Activated T-cell treated with anti-CD3 and anti-CD28 coated beads, Interleukin-2, amount 50 U/mL, for 4 hours (primary cell): ENCODE data around the gene AKNAD1. TPM values are rescaled to one million over a fixed set of nuclear protein-coding genes. Genes with fewer than 3 reads are reported as not detected.
"Not testable (repeated sequence)": the region's sequence is repeated elsewhere in the genome, so short reads cannot be mapped to it uniquely, and the experiment has no call there.

ENCODE experiments used
- ATAC-seq, 2 donors: fragments of 200-7000 bp; cut with Tn5 transposase; one replicate each; pipeline ENCODE4 v1.10.0; 2021
- DNase-seq: peaks from one replicate; pipeline ENCODE4 v3.0.0-alpha.2; 2020
- H3K27me3 Mint-ChIP-seq: one replicate; pipeline ENCODE4 v1.8.0; 2021; ENCODE audit warnings: low read depth, mixed read lengths
- H3K36me3 Mint-ChIP-seq: one replicate; pipeline ENCODE4 v1.8.0; 2022; ENCODE audit warnings: mixed read lengths; ENCODE audit not compliant: insufficient read depth
- H3K4me1 Mint-ChIP-seq: one replicate; pipeline ENCODE4 v1.8.0; 2021; ENCODE audit warnings: low read depth, mixed read lengths
- H3K4me3 Mint-ChIP-seq: one replicate; pipeline ENCODE4 v1.8.0; 2021; ENCODE audit warnings: mild to moderate bottlenecking, moderate library complexity, mixed read lengths
- H3K9me3 Mint-ChIP-seq: one replicate; pipeline ENCODE4 v1.8.0; 2021; ENCODE audit warnings: mixed read lengths
- total RNA-seq, 3 donors: library from RNA; stranded (reverse); gene quantifications; one replicate each; pipeline ENCODE4 v1.2.1, GENCODE V29; 2021

The AKNAD1 gene
- not detected for total RNA-seq

DNA sequence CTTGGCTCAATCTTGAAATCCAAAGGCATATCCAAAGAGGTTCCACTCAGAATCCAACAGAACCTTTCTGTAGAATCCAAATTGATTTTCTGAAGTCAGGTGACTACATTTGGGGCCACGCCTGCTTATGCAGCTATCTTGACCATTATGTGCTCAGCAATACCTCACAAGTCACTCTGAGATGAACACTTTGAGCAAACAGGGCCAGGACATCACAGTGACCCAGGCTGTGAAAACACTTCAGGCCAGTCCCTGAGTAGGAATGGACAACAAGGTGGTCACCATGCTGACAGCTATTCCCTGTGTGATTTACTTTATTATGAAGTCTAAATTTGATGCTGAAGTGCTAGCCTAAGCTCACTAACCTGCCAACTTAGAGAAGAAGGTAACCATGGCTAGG lies at the start of gene AKNAD1:
Gene AKNAD1, minus strand, starts transcription at position 101 of the 400 bp plus-strand sequence. CDS start 4,430 bp downstream, outside the sequence.
- DNase-seq = no peak
- ATAC-seq = no peak
- Mint-ChIP-seq H3K36me3 (no peaks in the 10 kb centered on the region), H3K4me1 (peaks cover 7% of the 10 kb centered on the region), H3K27me3 (peaks cover 35% of the 10 kb centered on the region), H3K9me3 (no peaks in the 10 kb centered on the region), H3K4me3 (no peak within 1 kb of the TSS)

- ATAC-seq = no peak
- H3K9me3 Mint-ChIP-seq = no peaks in the 10 kb centered on the region
- DNase-seq = no peak
- no peak overlapping the region for H3K4me3 Mint-ChIP-seq
- H3K27me3 Mint-ChIP-seq = no peaks in the 10 kb centered on the region
- H3K36me3 Mint-ChIP-seq = no peaks in the 10 kb centered on the region
- H3K4me1 Mint-ChIP-seq = no peaks in the 10 kb centered on the region
These were observed 44.2 kb upstream of the AKNAD1 start for GRCh38 chr1:108901106-108901505.

DNA sequence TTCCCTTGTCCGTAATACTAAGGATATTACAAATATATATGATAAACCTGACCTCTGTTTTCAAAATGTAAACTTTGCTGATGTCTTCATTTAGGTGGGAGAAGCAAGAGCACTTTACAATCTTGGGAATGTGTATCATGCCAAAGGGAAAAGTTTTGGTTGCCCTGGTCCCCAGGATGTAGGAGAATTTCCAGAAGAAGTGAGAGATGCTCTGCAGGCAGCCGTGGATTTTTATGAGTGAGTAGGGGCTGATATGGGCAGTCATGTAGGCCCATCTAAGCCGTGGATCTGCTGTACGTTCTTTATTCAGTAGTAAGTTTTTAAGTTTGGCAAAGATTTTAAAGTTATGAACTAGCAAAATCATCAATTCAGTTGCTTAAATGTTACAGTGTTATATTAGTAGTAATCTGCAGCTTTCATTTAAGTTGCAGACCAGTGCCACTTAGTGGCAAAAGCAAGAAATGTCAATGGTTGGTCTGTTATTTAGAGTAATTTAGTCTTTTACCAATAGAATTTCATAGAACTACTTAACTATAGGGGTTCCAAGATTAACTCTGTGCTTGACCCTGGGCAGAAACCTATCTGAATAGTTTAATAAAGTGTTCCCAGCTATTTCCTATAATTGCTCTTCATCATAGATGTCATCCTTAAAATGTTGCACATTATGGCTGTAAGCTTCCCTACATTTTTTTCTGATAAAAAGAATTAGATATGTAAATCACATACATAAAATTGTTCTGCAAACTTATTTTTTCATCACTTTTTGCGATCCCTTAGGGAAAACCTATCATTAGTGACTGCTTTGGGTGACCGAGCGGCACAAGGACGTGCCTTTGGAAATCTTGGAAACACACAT lies 41.2 kb upstream of the AKNAD1 start:
- no peak for DNase-seq
- H3K27me3 Mint-ChIP-seq = no peaks in the 10 kb centered on the region

DNA sequence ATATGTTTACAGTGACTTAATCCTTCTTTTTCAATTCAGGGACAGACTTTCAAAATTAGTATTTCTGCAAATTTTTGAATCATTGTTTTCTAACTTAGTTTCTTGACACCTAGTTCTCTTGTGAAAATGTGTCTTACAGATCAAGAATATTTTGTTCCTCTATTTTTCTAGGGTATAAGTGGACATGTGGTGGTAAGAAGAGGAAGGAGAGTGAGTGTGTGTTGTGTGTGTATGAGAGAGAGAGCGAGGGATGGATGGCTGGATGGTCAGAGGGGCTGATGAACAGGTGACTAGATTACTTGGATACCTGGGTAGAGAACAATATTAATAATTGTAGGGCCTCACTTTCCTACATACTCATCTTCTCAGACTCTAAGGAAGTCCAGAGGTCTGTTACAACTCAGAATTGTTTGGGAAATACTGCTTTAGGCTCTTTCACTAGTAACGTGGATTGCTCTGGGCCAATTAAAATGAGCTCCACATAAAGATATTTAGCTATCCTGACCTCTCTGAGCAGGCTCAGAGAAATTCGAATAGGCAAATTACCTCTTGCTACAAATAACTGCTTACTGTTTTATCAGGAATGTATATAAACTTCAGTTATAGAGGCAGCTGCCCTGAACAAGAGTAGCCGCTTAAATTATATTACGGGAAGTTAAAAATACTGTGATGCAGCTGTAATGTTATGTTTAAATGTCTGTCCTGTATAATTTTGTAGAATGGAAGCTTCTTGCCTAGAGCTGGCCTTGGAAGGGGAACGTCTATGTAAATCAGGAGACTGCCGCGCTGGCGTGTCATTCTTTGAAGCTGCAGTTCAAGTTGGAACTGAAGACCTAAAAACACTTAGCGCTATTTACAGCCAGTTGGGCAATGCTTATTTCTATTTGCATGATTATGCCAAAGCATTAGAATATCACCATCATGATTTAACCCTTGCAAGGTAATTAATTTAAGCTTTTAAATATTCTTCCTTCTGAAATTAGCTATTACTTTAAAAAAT lies 39.6 kb upstream of the AKNAD1 start:
- Mint-ChIP-seq H3K4me3 (no peak overlapping the region), H3K9me3 (no peaks in the 10 kb centered on the region), H3K4me1 (no peaks in the 10 kb centered on the region), H3K27me3 (no peaks in the 10 kb centered on the region), H3K36me3 (no peaks in the 10 kb centered on the region)
- DNase-seq (no peak), ATAC-seq (no peak)

More for the DNA sequence above, 41.2 kb upstream of the AKNAD1 start:
- no peak overlapping the region for H3K4me3 Mint-ChIP-seq
- H3K9me3 Mint-ChIP-seq = no peaks in the 10 kb centered on the region
- no peaks in the 10 kb centered on the region for H3K4me1 Mint-ChIP-seq
- H3K36me3 Mint-ChIP-seq = no peaks in the 10 kb centered on the region
- peak; percentile 46 to 63 for ATAC-seq

GRCh38 chr1:108893141-108893530 lies 36.2 kb upstream of the AKNAD1 start:
- H3K4me3 Mint-ChIP-seq = no peak overlapping the region
- DNase-seq (no peak), ATAC-seq (no peak)
- no peaks in the 10 kb centered on the region for H3K36me3 Mint-ChIP-seq
- H3K27me3 Mint-ChIP-seq = no peaks in the 10 kb centered on the region
- H3K4me1 Mint-ChIP-seq = no peaks in the 10 kb centered on the region
- H3K9me3 Mint-ChIP-seq = no peaks in the 10 kb centered on the region

DNA sequence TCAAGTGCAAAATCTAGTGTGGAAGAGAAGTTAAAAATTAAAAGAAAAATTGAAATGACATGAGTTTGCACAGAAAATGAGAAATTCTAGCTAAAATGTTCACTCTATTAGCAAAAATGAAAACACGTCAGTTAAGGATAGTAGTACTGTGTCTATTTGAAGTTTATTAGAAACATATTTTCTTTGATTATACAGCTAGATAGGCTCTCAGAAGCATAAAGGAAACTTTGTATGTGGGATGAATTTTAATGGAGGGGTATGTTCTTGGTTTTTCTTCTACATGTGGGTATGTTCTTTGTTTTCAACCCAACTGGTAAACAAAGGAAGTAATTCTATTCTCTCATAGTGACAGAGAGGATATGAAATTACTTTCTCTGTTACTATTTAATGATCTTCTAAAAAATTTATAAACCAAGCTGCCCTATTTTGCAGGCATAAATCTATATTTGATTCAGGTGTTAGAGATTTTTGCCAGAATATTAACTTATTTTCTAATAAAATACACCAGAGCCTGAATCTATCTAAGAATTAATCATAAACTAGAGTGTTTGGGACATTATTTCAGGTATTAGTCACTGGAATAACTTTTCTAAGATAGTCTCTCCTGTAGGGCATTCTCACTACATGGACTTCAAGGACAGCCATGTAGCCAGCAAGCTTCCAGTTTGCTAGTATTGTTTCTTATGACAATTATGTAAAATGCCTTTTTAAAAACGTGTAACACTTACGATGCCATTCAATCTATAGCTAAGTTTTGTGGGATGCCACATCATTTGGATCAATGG lies 35.7 kb upstream of the AKNAD1 start:
- Mint-ChIP-seq H3K27me3 (no peaks in the 10 kb centered on the region), H3K4me1 (no peaks in the 10 kb centered on the region), H3K9me3 (no peaks in the 10 kb centered on the region), H3K36me3 (no peaks in the 10 kb centered on the region), H3K4me3 (no peak overlapping the region)
- ATAC-seq (no peak), DNase-seq (no peak)

GRCh38 chr1:108889706-108890384 lies 33.0 kb upstream of the AKNAD1 start:
- ATAC-seq (no peak), DNase-seq (no peak)
- Mint-ChIP-seq H3K4me3 (no peak overlapping the region), H3K9me3 (no peaks in the 10 kb centered on the region), H3K36me3 (no peaks in the 10 kb centered on the region), H3K27me3 (no peaks in the 10 kb centered on the region), H3K4me1 (no peaks in the 10 kb centered on the region)

DNA sequence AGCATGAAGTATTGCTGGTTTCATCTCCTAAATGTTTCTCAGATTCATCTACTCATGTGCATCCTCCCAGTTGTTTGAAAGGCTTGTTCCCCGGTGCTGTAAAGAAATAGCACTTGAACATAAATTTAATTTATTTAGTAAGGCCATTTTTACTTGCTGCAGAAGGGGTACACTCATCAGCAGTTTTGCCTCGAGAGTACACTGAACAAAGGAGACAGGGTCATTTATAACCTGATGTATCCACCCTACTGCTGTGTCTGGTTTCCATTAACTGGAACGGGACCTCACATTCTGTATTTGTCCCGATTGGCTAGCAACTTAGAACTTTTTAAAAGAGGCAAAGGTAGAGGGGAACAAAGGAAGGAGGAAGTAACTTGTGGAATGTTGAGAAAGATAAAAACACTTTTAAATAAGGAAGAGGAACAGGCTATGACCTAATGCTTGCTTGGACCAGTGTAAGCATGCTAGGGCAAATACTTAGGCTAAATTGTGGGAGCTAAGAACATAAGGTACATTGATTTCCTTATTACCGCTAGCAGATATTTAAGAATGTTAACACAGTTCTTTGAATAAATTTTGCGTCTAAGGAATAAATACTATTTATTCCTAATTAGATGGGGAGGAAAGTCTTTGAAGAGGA lies 32.2 kb upstream of the AKNAD1 start:
- not testable (repeated sequence) for H3K27me3 Mint-ChIP-seq, DNase-seq, H3K4me3 Mint-ChIP-seq, H3K9me3 Mint-ChIP-seq, ATAC-seq, H3K36me3 Mint-ChIP-seq, H3K4me1 Mint-ChIP-seq

- ATAC-seq (no peak), DNase-seq (no peak)
- Mint-ChIP-seq H3K4me3 (no peak overlapping the region), H3K4me1 (no peaks in the 10 kb centered on the region), H3K36me3 (no peaks in the 10 kb centered on the region), H3K9me3 (no peaks in the 10 kb centered on the region), H3K27me3 (no peaks in the 10 kb centered on the region)
These were observed 29.4 kb upstream of the AKNAD1 start for GRCh38 chr1:108886292-108886691.

GRCh38 chr1:108884968-108885367 lies 28.1 kb upstream of the AKNAD1 start:
- no peaks in the 10 kb centered on the region for H3K9me3 Mint-ChIP-seq
- ATAC-seq (no peak), DNase-seq (no peak)
- H3K4me3 Mint-ChIP-seq = no peak overlapping the region
- no peaks in the 10 kb centered on the region for H3K4me1 Mint-ChIP-seq
- H3K36me3 Mint-ChIP-seq = no peaks in the 10 kb centered on the region
- no peaks in the 10 kb centered on the region for H3K27me3 Mint-ChIP-seq

DNA sequence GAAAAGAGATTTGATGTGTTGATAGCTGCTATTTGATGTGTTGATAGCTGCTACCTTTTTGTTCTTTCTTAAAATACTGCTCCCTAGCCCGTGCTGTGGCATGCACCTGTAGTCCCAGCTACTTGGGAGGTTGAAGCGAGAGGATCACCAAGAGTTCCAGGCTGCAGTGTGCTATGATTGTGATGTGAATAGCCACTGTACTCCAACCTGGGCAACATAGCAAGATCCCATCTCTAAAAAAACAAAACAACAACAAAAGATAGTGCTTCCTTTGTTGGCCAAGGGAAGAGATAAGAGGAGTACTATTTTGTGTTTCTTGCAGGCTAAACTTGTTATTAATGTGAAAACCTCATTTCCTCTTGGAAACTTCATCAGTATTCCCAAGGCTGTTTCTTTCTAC lies 25.9 kb upstream of the AKNAD1 start:
- Mint-ChIP-seq H3K4me3 (no peak overlapping the region), H3K9me3 (no peaks in the 10 kb centered on the region), H3K36me3 (no peaks in the 10 kb centered on the region), H3K27me3 (no peaks in the 10 kb centered on the region), H3K4me1 (peaks cover 3% of the 10 kb centered on the region)
- ATAC-seq (no peak), DNase-seq (no peak)

DNA sequence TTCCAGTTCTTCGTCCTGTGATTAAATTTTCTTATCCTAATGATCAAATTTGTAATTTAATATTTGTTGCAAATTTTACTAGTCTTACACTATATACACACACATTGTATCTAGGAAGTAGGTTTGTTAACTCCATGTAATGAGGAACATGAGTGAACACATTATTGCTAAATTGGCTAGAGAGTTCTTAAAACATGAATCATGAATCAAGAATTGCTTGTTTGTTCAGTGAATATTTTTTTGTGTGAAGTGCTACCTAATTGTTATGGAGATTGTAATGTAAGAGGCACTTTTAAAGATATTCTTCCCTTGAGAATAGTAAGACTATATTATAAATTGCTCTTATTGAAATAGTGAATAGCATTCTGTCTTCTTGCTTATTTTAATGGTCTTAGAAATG lies 24.5 kb upstream of the AKNAD1 start:
- no peaks in the 10 kb centered on the region for H3K36me3 Mint-ChIP-seq
- H3K9me3 Mint-ChIP-seq = no peaks in the 10 kb centered on the region
- DNase-seq = no peak
- H3K4me1 Mint-ChIP-seq = peaks cover 8% of the 10 kb centered on the region
- ATAC-seq = no peak
- no peaks in the 10 kb centered on the region for H3K27me3 Mint-ChIP-seq
- no peak overlapping the region for H3K4me3 Mint-ChIP-seq

DNA sequence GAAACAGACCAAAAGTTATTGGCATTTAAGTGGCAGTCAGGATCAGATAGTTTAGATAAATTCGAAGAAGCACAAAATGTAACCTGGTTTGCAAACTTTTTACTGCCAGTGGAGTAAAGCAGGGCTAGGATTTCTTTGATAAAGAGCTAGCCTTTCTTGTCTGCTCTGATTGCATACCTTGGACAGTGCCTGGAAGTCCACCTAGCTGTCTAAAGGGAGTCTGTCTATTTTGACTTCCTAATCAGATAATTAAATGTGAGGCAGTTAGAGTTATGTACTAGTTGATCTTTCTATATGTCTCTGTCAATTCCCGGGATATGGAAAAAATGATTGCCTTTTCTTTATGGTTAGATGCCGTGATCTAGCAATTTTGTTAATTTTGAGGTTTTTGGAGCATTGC lies 24.0 kb upstream of the AKNAD1 start:
- ATAC-seq = no peak
- H3K27me3 Mint-ChIP-seq = no peaks in the 10 kb centered on the region

More for the DNA sequence above, 24.0 kb upstream of the AKNAD1 start:
- Mint-ChIP-seq H3K4me1 (peaks cover 11% of the 10 kb centered on the region), H3K4me3 (no peak overlapping the region), H3K9me3 (no peaks in the 10 kb centered on the region), H3K36me3 (no peaks in the 10 kb centered on the region)
- no peak for DNase-seq
